Right atrium auricular region (tissue), 2 donors: ENCODE data around the gene KLHL25. TPM values are rescaled to one million over a fixed set of nuclear protein-coding genes. Genes with fewer than 3 reads are reported as not detected.

ENCODE experiments used
- DNase-seq: peaks from one replicate; pipeline ENCODE4 v3.0.0-alpha.2; 2019; ENCODE audit warnings: low spot score
- H3K27ac ChIP-seq, 2 donors: fragments of 200-600 bp; sonication (generic); 1 replicate in 1 of 2; 2 replicates in 1 of 2; pipeline ENCODE4 v1.5.1; 2016 to 2019
- H3K27me3 ChIP-seq, 2 donors: fragments of 200-600 bp; sonication (generic); one replicate each; pipeline versions ENCODE4 v1.5.1 to v1.6.0; 2017 to 2019
- H3K36me3 ChIP-seq: fragments of 200-600 bp; sonication (generic); one replicate; pipeline ENCODE4 v1.5.1; 2016
- H3K4me1 ChIP-seq, 2 donors: fragments of 200-600 bp; sonication (generic); one replicate each; pipeline versions ENCODE4 v1.5.1 to v1.6.0; 2017 to 2019
- H3K4me3 ChIP-seq, 2 donors: fragments of 200-600 bp; sonication (generic); 1 replicate in 1 of 2; 2 replicates in 1 of 2; pipeline ENCODE4 v1.5.1; 2017 to 2019; ENCODE audit warnings: mild to moderate bottlenecking in 1 of 2, moderate library complexity in 1 of 2
- H3K9me3 ChIP-seq, 2 donors: fragments of 200-600 bp; sonication (generic); one replicate each; pipeline ENCODE4 v1.5.1; 2019
- total RNA-seq, 2 donors: library from RNA; depleted of rRNA; stranded (reverse); fragments of >200 nt; gene quantifications; one replicate each; pipeline ENCODE4 v1.1.0, GENCODE V29; 2016
- TF ChIP-seq, protein P1 (sequence below), 2 donors: fragments of 200-600 bp; sonication (generic); IDR thresholded peaks; one replicate each; pipeline ENCODE4 v1.5.1; 2019; ENCODE audit warnings: antibody characterized with exemption in 2 of 2

Gene KLHL25
- total RNA-seq, 2 donors from 2014 or later, result 4.1 TPM

- Histone ChIP-seq H3K4me1 (peaks cover 0 to 39% of the 10 kb centered on the region in 2 donors), H3K4me3 (no peak overlapping the region), H3K9me3 (no peaks in the 10 kb centered on the region), H3K27me3 (no peaks in the 10 kb centered on the region), H3K36me3 (no peaks in the 10 kb centered on the region), H3K27ac (peak overlapping the region; percentile 37 to 76)
- DNase-seq, result peak; percentile 91
- TF ChIP-seq, protein P1, sequence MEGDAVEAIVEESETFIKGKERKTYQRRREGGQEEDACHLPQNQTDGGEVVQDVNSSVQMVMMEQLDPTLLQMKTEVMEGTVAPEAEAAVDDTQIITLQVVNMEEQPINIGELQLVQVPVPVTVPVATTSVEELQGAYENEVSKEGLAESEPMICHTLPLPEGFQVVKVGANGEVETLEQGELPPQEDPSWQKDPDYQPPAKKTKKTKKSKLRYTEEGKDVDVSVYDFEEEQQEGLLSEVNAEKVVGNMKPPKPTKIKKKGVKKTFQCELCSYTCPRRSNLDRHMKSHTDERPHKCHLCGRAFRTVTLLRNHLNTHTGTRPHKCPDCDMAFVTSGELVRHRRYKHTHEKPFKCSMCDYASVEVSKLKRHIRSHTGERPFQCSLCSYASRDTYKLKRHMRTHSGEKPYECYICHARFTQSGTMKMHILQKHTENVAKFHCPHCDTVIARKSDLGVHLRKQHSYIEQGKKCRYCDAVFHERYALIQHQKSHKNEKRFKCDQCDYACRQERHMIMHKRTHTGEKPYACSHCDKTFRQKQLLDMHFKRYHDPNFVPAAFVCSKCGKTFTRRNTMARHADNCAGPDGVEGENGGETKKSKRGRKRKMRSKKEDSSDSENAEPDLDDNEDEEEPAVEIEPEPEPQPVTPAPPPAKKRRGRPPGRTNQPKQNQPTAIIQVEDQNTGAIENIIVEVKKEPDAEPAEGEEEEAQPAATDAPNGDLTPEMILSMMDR (IDR thresholded peaks at IDR 0.05), result no peak
Measured at GRCh38 chr15:85771781-85772445, 22.8 kb downstream of the KLHL25 start.

- H3K4me3 ChIP-seq, result no peak overlapping the region
- peaks cover 0 to 37% of the 10 kb centered on the region in 2 donors for H3K4me1 ChIP-seq
- H3K27ac ChIP-seq, result peak overlapping the region; percentile 37 to 76
- no peaks in the 10 kb centered on the region for H3K9me3 ChIP-seq
- no peaks in the 10 kb centered on the region for H3K36me3 ChIP-seq
- TF ChIP-seq, protein P1 (IDR thresholded peaks at IDR 0.05), result no peak
- DNase-seq, result no peak
- no peaks in the 10 kb centered on the region for H3K27me3 ChIP-seq
Measured at GRCh38 chr15:85771271-85771670, 23.5 kb downstream of the KLHL25 start.

GRCh38 chr15:85770096-85771041, 24.4 kb downstream of the KLHL25 start:
- H3K27ac ChIP-seq, result peak overlapping the region in 1 of 2 donors; percentile 76
- DNase-seq, result no peak
- H3K36me3 ChIP-seq, result no peaks in the 10 kb centered on the region
- H3K4me3 ChIP-seq, result no peak overlapping the region
- H3K27me3 ChIP-seq, result no peaks in the 10 kb centered on the region
- no peaks in the 10 kb centered on the region for H3K9me3 ChIP-seq
- TF ChIP-seq, protein P1 (IDR thresholded peaks at IDR 0.05), result no peak
- peaks cover 0 to 37% of the 10 kb centered on the region in 2 donors for H3K4me1 ChIP-seq

DNA sequence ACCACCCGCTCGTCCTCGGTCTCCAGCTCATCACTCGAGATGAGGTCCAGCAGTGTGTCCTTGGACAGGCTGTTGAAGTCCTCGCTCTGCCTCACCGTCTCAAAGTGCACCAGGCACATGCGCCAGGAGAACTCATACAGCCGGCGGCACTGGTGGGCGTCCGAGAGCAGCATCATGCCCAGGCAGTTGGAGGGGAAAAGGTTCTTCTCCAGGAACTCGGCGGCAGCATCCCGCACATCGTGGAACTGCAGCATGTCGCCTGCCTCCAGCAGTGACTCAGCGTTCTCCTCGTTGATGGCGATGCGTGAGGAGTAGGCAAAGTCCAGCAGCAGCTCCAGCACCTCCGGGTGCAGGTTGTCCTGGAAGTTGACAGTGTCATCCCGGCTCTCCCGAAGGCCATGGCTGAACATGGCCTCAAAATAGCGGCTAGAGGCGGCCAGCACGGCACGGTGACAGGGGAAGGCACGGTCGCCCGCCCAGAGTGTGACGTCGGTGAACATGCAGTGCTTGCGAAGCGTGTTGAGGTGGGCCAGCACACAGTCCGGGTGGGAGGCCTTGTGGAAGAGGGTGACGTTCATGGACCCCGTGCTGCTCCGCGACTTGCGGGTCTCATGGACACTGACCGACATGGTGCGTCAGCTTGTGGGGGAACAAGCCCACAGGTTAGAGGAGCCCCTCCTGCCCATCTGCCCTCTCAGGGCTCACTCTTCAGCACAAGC, 25.4 kb downstream of the KLHL25 start:
- Histone ChIP-seq H3K4me1 (peaks cover 0 to 45% of the 10 kb centered on the region in 2 donors), H3K36me3 (no peaks in the 10 kb centered on the region), H3K27ac (no peak overlapping the region), H3K9me3 (no peaks in the 10 kb centered on the region), H3K4me3 (no peak overlapping the region), H3K27me3 (no peaks in the 10 kb centered on the region)
- TF ChIP-seq, protein P1 (IDR thresholded peaks at IDR 0.05), result no peak
- no peak for DNase-seq

DNA sequence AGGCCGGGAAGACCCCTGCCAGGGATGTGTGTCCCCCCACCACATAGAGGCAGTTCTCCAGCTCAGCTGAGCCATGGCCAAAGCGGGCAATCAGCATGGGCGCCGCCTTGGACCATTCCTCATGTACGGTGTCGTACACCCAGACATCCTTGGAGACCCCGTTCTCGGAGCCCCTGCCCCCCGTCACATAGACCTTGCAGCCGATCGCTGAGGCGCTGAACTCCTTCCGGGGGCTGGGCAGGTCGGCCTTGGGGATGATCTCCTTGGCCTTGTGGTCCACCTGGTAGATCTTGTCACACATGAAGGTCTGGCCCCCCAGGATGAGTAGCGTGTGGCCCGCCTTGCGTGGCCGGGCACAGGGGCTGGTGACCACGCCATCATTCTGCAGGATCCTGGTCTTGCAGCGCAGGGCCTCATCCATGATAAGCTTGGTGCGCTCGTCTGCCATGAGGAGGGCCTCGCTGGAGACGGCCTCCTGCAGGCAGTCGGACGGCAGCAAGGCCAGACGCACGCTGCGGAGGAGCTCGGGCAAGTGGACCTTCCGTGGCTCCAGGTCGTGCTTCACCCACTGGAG, 26.0 kb downstream of the KLHL25 start:
- no peak for DNase-seq
- Histone ChIP-seq H3K9me3 (no peaks in the 10 kb centered on the region), H3K4me3 (no peak overlapping the region), H3K36me3 (no peaks in the 10 kb centered on the region), H3K4me1 (peaks cover 0 to 51% of the 10 kb centered on the region in 2 donors), H3K27ac (no peak overlapping the region), H3K27me3 (no peaks in the 10 kb centered on the region)
- TF ChIP-seq, protein P1 (IDR thresholded peaks at IDR 0.05), result no peak
